Middle frontal gyrus (tissue), 1 donor: ENCODE measurements around the gene INPP5F.
"Not testable (repeated sequence)": the region's sequence is repeated elsewhere in the genome, so short reads cannot be mapped to it uniquely, and the experiment has no call there.

ENCODE experiments used
- DNase-seq: peaks from one replicate; pipeline ENCODE4 v3.0.0-alpha.2; 2015; ENCODE audit warnings: low spot score; ENCODE audit errors: extremely low spot score

Gene INPP5F

GRCh38 chr10:119863951-119864565 lies 138.2 kb downstream of the INPP5F start:
- no peak for DNase-seq

GRCh38 chr10:119865699-119866240 lies 139.9 kb downstream of the INPP5F start:
- no peak for DNase-seq

GRCh38 chr10:119867317-119867716 lies 141.5 kb downstream of the INPP5F start:
- peak; percentile 35 for DNase-seq

- DNase-seq = not testable (repeated sequence)
Measured at GRCh38 chr10:119869398-119869797, 143.5 kb downstream of the INPP5F start.

- DNase-seq = no peak
Measured at GRCh38 chr10:119871881-119872609, 146.2 kb downstream of the INPP5F start.

- no peak for DNase-seq
Measured at GRCh38 chr10:119872610-119872859, 146.7 kb downstream of the INPP5F start, which contains the start of gene MCMBP. MCMBP (minus strand) TSS chr10:119872843; CDS start chr10:119872584, 259 bp downstream.

- peak; percentile 77 for DNase-seq
Measured at GRCh38 chr10:119872860-119873681, 147.2 kb downstream of the INPP5F start.

GRCh38 chr10:119878524-119878923 lies 152.7 kb downstream of the INPP5F start:
- DNase-seq = no peak
